Ascending aorta (tissue), 2 donors: ENCODE results near the gene DHCR7. TPM values are rescaled to one million over a fixed set of nuclear protein-coding genes. Genes with fewer than 3 reads are reported as not detected.

Source experiments
- DNase-seq, 2 donors: peaks; one replicate each; pipeline ENCODE4 v3.0.0-alpha.2; 2019; ENCODE audit warnings: low spot score in 2 of 2
- H3K27ac ChIP-seq, 2 donors: fragments of 200-600 bp; sonication (generic); one replicate each; pipeline ENCODE4 v1.5.1; 2016 to 2017; ENCODE audit warnings: mild to moderate bottlenecking in 1 of 2
- H3K27me3 ChIP-seq: fragments of 200-600 bp; sonication (generic); one replicate; pipeline ENCODE4 v1.5.1; 2017
- H3K36me3 ChIP-seq, 2 donors: fragments of 200-600 bp; sonication (generic); one replicate each; pipeline ENCODE4 v1.5.1; 2016
- H3K4me1 ChIP-seq, 2 donors: fragments of 200-600 bp; sonication (generic); one replicate each; pipeline ENCODE4 v1.5.1; 2016 to 2017; ENCODE audit warnings: mild to moderate bottlenecking in 1 of 2
- H3K4me3 ChIP-seq, 2 donors: fragments of 200-600 bp; sonication (generic); one replicate each; pipeline ENCODE4 v1.5.1; 2016 to 2017; ENCODE audit warnings: mild to moderate bottlenecking in 1 of 2
- H3K9me3 ChIP-seq, 2 donors: fragments of 200-600 bp; sonication (generic); one replicate each; pipeline ENCODE4 v1.5.1; 2016
- intact Hi-C: fragments of 100-400 bp; cut with DNase I; formaldehyde crosslinking; loops from one replicate; pipeline ENCODE4 v1.15.1; 2023
- total RNA-seq: library from RNA; depleted of rRNA; stranded (reverse); fragments of >200 nt; gene quantifications from one replicate; pipeline ENCODE4 v1.1.0, GENCODE V29; 2016
- TF ChIP-seq, protein P1 (sequence below), 3 experiments: fragments of 200-600 bp in 2 of 3; fragments of 450-650 bp in 1 of 3; sonication (generic) in 2 of 3; IDR thresholded peaks; one replicate each; pipeline ENCODE4 v1.5.1; 2016 to 2019; ENCODE audit warnings: antibody characterized with exemption in 3 of 3, mild to moderate bottlenecking in 1 of 3, moderate library complexity in 1 of 3

Gene DHCR7
- total RNA-seq, 1 donor from 2014 or later, result 66.2 TPM

DNA sequence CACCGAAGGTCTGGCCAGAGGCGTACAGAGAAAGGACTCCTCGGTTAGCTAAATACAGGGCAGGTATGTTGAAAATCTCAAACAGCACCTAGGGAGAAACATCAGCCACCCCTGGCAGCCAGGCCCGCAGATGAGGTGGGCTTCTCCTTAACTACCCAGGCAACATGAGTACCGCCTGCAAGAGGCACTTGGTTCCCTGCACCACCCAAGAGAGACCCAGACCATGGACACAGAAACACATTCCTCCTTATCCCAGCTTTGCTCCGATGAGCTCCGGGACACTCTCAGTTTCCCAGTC, 53.0 kb downstream of the DHCR7 start:
- intact Hi-C loops, result no loop called here
- TF ChIP-seq, protein P1, sequence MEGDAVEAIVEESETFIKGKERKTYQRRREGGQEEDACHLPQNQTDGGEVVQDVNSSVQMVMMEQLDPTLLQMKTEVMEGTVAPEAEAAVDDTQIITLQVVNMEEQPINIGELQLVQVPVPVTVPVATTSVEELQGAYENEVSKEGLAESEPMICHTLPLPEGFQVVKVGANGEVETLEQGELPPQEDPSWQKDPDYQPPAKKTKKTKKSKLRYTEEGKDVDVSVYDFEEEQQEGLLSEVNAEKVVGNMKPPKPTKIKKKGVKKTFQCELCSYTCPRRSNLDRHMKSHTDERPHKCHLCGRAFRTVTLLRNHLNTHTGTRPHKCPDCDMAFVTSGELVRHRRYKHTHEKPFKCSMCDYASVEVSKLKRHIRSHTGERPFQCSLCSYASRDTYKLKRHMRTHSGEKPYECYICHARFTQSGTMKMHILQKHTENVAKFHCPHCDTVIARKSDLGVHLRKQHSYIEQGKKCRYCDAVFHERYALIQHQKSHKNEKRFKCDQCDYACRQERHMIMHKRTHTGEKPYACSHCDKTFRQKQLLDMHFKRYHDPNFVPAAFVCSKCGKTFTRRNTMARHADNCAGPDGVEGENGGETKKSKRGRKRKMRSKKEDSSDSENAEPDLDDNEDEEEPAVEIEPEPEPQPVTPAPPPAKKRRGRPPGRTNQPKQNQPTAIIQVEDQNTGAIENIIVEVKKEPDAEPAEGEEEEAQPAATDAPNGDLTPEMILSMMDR (IDR thresholded peaks at IDR 0.05), result no peak
- Histone ChIP-seq H3K4me1 (no peaks in the 10 kb centered on the region), H3K4me3 (no peak overlapping the region), H3K36me3 (no peaks in the 10 kb centered on the region), H3K27ac (no peak overlapping the region), H3K27me3 (no peaks in the 10 kb centered on the region), H3K9me3 (no peaks in the 10 kb centered on the region)
- no peak for DNase-seq

DNA sequence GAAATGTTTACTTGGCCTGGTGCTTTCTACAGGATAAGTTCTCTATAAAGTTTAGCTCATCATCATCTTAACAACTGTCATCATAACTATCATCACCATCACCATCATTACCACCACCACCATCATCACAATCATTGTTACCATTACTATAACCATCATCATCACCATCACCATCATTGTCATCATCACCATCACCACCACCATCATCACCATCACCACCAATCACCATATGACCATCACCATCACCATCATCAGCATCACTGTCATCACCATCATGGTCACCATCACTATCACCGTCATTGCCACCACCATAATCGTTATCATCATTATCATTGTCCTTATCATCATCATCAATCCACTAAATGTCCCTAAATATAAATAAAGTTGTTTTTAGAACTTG, 54.9 kb downstream of the DHCR7 start:
- intact Hi-C loops, result no loop called here
- H3K9me3 ChIP-seq, result no peaks in the 10 kb centered on the region
- no peaks in the 10 kb centered on the region for H3K36me3 ChIP-seq
- no peak for DNase-seq
- H3K4me3 ChIP-seq, result no peak overlapping the region
- no peak overlapping the region for H3K27ac ChIP-seq
- TF ChIP-seq, protein P1 (IDR thresholded peaks at IDR 0.05), result no peak
- no peaks in the 10 kb centered on the region for H3K27me3 ChIP-seq
- H3K4me1 ChIP-seq, result no peaks in the 10 kb centered on the region

DNA sequence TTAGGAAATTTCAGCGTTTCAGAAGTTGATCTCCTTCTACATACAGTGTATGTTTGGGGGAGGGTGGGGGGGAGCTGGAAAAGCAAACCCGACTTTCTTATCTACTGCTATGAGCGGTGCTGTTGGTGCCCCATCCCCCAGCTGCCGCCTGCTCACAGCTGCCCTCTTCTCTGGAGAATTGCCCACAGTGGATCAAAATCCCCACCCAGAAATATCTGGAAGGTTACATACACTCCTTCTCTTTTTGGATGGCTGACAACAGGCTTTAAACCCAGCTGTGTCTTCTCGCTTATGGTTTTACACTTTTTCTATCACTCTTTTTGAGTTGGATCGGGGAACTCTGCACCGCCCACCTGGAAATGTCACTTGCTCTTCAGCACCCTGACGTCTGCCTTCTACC, 56.4 kb downstream of the DHCR7 start:
- Histone ChIP-seq H3K4me3 (no peak overlapping the region), H3K27ac (no peak overlapping the region), H3K9me3 (no peaks in the 10 kb centered on the region), H3K36me3 (no peaks in the 10 kb centered on the region), H3K4me1 (no peaks in the 10 kb centered on the region), H3K27me3 (no peaks in the 10 kb centered on the region)
- intact Hi-C loops, result no loop called here
- DNase-seq, result no peak
- TF ChIP-seq, protein P1 (IDR thresholded peaks at IDR 0.05), result no peak

DNA sequence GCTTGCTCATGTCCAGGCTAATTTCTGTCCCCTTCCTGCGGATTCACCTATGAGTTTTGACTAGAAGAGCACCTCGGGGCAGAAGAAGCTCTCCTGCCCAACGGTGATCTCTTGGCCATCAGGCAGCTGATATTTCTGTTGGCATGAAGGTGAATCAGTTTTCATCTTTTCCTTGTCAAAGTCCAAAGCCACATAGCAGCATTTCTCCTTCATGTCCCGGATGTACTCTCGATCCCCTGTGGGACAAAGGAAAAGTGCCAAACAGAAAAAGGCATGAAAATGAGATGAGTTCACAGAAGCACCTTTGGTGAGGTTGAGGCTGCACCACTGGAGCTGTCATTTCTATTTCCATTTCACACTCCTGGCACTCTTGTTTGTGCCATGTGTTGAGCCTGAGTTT, 56.8 kb downstream of the DHCR7 start:
- no peak for DNase-seq
- Histone ChIP-seq H3K4me3 (no peak overlapping the region), H3K27ac (no peak overlapping the region), H3K4me1 (no peaks in the 10 kb centered on the region), H3K27me3 (no peaks in the 10 kb centered on the region), H3K36me3 (no peaks in the 10 kb centered on the region), H3K9me3 (no peaks in the 10 kb centered on the region)
- TF ChIP-seq, protein P1 (IDR thresholded peaks at IDR 0.05), result no peak
- intact Hi-C loops, result no loop called here

DNA sequence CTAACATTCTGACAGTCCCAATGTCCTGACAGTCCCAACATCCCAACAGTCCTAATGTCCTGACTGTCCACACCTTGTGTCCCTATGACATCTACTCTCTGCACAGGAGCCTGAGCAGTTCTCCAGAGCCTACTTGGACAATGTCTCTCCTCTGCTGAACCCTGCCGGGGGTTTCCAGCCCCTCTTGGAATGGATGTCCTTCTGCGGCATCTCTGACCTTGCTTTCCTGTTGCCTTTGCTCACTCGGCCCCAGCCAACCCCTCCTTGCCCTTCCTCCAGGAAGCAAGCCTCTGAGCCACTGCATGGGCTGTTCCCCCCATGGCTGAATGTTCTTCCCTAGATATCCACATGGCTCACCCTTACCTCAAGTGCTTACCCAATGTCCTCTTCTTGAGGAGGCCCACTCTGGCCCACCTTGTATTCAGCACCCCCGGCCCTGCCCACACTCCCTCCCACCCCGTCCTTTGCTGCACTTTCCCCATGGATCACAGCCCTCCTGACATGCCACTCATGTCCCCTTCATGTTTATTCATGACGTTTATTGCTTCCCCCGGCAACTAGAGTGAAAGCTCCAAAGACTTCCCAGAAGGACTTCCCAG, 59.5 kb downstream of the DHCR7 start:
- DNase-seq, result no peak
- Histone ChIP-seq H3K4me3 (no peak overlapping the region), H3K27me3 (no peaks in the 10 kb centered on the region), H3K4me1 (no peaks in the 10 kb centered on the region), H3K9me3 (no peaks in the 10 kb centered on the region), H3K27ac (no peak overlapping the region), H3K36me3 (no peaks in the 10 kb centered on the region)
- intact Hi-C loops, result no loop called here
- TF ChIP-seq, protein P1 (IDR thresholded peaks at IDR 0.05), result no peak
